ENCODE measurements around the gene STK4.

DNA sequence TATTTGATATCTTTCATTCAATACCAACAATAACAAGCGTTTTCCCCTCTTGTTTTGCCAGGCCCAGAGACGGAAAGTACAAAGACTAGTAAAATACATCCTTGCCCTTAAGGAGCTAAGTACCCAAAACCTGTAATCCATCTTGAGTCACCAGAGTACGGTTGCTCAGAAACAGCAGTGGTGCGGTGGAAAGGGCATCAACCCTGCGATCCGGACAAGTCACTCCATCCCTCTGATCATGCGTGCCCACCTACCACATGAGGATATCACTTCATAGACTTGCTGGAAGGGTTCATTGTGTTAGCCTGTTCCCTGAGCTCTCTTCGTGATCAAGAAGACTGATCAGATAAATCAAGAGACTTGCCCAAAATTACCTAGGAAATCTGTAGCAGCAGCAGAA is 8.0 kb upstream of the STK4 start:
- TF ChIP-seq POLR2AphosphoS5 (IDR thresholded peaks at IDR 0.05; ENCODE audit: low read depth) (no peak), REST (IDR thresholded peaks at IDR 0.05; ENCODE audit: insufficient replicate concordance, low read depth) (no peak)
- TF ChIP-seq, protein P1, sequence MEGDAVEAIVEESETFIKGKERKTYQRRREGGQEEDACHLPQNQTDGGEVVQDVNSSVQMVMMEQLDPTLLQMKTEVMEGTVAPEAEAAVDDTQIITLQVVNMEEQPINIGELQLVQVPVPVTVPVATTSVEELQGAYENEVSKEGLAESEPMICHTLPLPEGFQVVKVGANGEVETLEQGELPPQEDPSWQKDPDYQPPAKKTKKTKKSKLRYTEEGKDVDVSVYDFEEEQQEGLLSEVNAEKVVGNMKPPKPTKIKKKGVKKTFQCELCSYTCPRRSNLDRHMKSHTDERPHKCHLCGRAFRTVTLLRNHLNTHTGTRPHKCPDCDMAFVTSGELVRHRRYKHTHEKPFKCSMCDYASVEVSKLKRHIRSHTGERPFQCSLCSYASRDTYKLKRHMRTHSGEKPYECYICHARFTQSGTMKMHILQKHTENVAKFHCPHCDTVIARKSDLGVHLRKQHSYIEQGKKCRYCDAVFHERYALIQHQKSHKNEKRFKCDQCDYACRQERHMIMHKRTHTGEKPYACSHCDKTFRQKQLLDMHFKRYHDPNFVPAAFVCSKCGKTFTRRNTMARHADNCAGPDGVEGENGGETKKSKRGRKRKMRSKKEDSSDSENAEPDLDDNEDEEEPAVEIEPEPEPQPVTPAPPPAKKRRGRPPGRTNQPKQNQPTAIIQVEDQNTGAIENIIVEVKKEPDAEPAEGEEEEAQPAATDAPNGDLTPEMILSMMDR (IDR thresholded peaks at IDR 0.05; ENCODE audit: insufficient read depth, low read length): no peak

All from HL-60 (cell line).